Mammary epithelial cell (primary cell): ENCODE measurements around the gene C14orf93.

Experiments used
- EZH2 ChIP-seq: IDR thresholded peaks from 2 replicates; pipeline ENCODE4 v1.6.1; 2012; ENCODE audit warnings: low read length, inconsistent platforms, borderline replicate concordance
- TF ChIP-seq, protein P1 (sequence below), 2 donors: IDR thresholded peaks in 1 of 2; conservative IDR thresholded peaks in 1 of 2; 2 replicates each; pipeline ENCODE4 v1.5.1; 2011 to 2012; ENCODE audit warnings: inconsistent platforms in 2 of 2, low read length in 2 of 2, mild to moderate bottlenecking in 2 of 2, control low read depth in 1 of 2, low read depth in 1 of 2; ENCODE audit not compliant: insufficient read depth in 1 of 2; ENCODE audit errors: extremely low read depth in 1 of 2

DNA sequence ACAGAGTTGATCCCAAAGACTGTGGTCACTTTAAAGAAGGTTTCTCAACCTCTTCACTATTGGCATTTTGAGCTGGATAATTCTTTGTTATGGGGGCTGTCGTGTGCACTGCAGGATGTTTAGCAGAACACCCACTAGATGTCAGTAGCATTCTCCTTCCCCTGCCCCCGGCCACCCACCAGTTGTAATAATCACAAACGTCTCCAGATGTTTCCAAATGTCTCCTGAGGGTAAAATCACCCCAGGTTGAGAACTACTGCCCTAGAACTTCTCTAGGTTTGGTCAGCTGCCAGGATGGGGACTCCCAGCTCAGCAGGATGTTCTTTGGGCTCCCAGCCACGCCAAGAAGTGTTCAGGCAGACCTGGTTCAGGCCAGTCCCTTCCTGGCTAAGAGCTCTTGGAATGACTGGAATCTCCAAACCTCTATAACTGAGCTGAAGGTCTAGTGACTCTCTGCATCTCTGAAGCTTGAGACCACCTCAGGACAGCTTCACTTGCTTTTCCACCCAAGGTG is 15.1 kb downstream of the C14orf93 start:
- TF ChIP-seq EZH2, result no peak
- TF ChIP-seq, protein P1, sequence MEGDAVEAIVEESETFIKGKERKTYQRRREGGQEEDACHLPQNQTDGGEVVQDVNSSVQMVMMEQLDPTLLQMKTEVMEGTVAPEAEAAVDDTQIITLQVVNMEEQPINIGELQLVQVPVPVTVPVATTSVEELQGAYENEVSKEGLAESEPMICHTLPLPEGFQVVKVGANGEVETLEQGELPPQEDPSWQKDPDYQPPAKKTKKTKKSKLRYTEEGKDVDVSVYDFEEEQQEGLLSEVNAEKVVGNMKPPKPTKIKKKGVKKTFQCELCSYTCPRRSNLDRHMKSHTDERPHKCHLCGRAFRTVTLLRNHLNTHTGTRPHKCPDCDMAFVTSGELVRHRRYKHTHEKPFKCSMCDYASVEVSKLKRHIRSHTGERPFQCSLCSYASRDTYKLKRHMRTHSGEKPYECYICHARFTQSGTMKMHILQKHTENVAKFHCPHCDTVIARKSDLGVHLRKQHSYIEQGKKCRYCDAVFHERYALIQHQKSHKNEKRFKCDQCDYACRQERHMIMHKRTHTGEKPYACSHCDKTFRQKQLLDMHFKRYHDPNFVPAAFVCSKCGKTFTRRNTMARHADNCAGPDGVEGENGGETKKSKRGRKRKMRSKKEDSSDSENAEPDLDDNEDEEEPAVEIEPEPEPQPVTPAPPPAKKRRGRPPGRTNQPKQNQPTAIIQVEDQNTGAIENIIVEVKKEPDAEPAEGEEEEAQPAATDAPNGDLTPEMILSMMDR (conservative IDR thresholded peaks at IDR 0.05 in 1 of 2, IDR thresholded peaks at IDR 0.05 in 1 of 2; ENCODE audit: extremely low read depth in 1 of 2, insufficient read depth in 1 of 2, low read depth in 1 of 2, low read length in 2 of 2), result peak; percentile 36 to 52
